ENCODE data around the gene COL5A1.

Gene COL5A1

GRCh38 chr9:134602547-134603362, 38.8 kb upstream of the COL5A1 start:
- peak; percentile 98 for DNase-seq (ENCODE audit: low read depth)
- TF ChIP-seq CTCF (conservative IDR thresholded peaks at IDR 0.05; ENCODE audit: low read length): no peak

GRCh38 chr9:134604834-134605233, 36.8 kb upstream of the COL5A1 start:
- H3K4me3 ChIP-seq (ENCODE audit: low read length): no peak overlapping the region
- no peak for TF ChIP-seq CTCF (conservative IDR thresholded peaks at IDR 0.05; ENCODE audit: low read length)
- DNase-seq (ENCODE audit: low read depth): no peak

More at GRCh38 chr9:134602547-134603362, 38.8 kb upstream of the COL5A1 start:
- no peak overlapping the region for H3K4me3 ChIP-seq (ENCODE audit: low read length)

GRCh38 chr9:134605351-134605965, 36.1 kb upstream of the COL5A1 start:
- no peak overlapping the region for H3K4me3 ChIP-seq (ENCODE audit: low read length)
- TF ChIP-seq CTCF (conservative IDR thresholded peaks at IDR 0.05; ENCODE audit: low read length): no peak
- DNase-seq (ENCODE audit: low read depth): no peak

- H3K4me3 ChIP-seq (ENCODE audit: low read length): no peak overlapping the region
- DNase-seq (ENCODE audit: low read depth): no peak
- TF ChIP-seq CTCF (conservative IDR thresholded peaks at IDR 0.05; ENCODE audit: low read length): no peak
These were observed 35.6 kb upstream of the COL5A1 start for GRCh38 chr9:134605966-134606357.

- no peak overlapping the region for H3K4me3 ChIP-seq (ENCODE audit: low read length)
- no peak for TF ChIP-seq CTCF (conservative IDR thresholded peaks at IDR 0.05; ENCODE audit: low read length)
- no peak for DNase-seq (ENCODE audit: low read depth)
These were observed 34.5 kb upstream of the COL5A1 start for GRCh38 chr9:134606951-134607731.

- H3K4me3 ChIP-seq (ENCODE audit: low read length): no peak overlapping the region
- peak; percentile 54 for DNase-seq (ENCODE audit: low read depth)
- no peak for TF ChIP-seq CTCF (conservative IDR thresholded peaks at IDR 0.05; ENCODE audit: low read length)
These were observed 33.6 kb upstream of the COL5A1 start for GRCh38 chr9:134607971-134608370.
